Panc1 (cell line): ENCODE measurements around the gene SPCS2.

Experiments
- POLR2AphosphoS5 ChIP-seq: IDR thresholded peaks from 2 replicates; pipeline ENCODE4 v1.6.1; 2012; ENCODE audit warnings: mild to moderate bottlenecking, low read depth, low read length, moderate library complexity
- SIN3A ChIP-seq: IDR thresholded peaks from 2 replicates; pipeline ENCODE4 v1.6.1; 2012; ENCODE audit warnings: low read depth, mild to moderate bottlenecking, low read length, moderate library complexity, borderline replicate concordance; ENCODE audit not compliant: insufficient read depth
- TCF7L2 ChIP-seq: IDR thresholded peaks from 2 replicates; pipeline ENCODE4 v1.6.1; 2011; ENCODE audit warnings: mild to moderate bottlenecking, low read depth, low read length, inconsistent platforms
- TF ChIP-seq, protein P1 (sequence below): fragments of 450-650 bp; IDR thresholded peaks from 2 replicates; pipeline ENCODE4 v1.5.1; 2017; ENCODE audit warnings: mild to moderate bottlenecking
- TF ChIP-seq, protein P2 (sequence below), 2 experiments: IDR thresholded peaks; 2 replicates each; pipeline ENCODE4 v1.6.1; 2011 to 2012; ENCODE audit warnings: low read depth in 2 of 2, control low read depth in 1 of 2, low read length in 1 of 2, mild to moderate bottlenecking in 1 of 2, moderate library complexity in 1 of 2; ENCODE audit not compliant: insufficient read depth in 1 of 2

DNA sequence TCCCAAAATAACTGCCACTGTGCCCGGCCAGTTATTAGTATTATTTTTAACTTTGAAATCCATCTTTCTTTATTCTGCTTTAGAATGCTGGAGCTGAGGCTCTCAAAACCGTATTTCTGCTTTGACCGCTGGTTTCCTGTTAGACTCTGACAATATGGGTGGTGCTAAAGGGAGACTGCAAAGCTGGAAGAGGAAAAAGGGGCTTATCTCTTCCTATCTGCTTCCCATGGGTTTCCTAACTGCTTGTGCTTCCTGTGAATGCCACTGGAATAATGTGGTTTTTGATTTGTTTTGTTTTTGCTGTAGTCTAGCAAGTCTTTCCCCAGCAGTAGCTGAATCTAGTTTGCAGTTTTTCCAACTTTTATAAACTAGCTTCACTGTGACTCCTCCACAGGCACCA lies 43.7 kb upstream of the SPCS2 start:
- TF ChIP-seq, protein P1, sequence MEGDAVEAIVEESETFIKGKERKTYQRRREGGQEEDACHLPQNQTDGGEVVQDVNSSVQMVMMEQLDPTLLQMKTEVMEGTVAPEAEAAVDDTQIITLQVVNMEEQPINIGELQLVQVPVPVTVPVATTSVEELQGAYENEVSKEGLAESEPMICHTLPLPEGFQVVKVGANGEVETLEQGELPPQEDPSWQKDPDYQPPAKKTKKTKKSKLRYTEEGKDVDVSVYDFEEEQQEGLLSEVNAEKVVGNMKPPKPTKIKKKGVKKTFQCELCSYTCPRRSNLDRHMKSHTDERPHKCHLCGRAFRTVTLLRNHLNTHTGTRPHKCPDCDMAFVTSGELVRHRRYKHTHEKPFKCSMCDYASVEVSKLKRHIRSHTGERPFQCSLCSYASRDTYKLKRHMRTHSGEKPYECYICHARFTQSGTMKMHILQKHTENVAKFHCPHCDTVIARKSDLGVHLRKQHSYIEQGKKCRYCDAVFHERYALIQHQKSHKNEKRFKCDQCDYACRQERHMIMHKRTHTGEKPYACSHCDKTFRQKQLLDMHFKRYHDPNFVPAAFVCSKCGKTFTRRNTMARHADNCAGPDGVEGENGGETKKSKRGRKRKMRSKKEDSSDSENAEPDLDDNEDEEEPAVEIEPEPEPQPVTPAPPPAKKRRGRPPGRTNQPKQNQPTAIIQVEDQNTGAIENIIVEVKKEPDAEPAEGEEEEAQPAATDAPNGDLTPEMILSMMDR = no peak
- TF ChIP-seq, protein P2, sequence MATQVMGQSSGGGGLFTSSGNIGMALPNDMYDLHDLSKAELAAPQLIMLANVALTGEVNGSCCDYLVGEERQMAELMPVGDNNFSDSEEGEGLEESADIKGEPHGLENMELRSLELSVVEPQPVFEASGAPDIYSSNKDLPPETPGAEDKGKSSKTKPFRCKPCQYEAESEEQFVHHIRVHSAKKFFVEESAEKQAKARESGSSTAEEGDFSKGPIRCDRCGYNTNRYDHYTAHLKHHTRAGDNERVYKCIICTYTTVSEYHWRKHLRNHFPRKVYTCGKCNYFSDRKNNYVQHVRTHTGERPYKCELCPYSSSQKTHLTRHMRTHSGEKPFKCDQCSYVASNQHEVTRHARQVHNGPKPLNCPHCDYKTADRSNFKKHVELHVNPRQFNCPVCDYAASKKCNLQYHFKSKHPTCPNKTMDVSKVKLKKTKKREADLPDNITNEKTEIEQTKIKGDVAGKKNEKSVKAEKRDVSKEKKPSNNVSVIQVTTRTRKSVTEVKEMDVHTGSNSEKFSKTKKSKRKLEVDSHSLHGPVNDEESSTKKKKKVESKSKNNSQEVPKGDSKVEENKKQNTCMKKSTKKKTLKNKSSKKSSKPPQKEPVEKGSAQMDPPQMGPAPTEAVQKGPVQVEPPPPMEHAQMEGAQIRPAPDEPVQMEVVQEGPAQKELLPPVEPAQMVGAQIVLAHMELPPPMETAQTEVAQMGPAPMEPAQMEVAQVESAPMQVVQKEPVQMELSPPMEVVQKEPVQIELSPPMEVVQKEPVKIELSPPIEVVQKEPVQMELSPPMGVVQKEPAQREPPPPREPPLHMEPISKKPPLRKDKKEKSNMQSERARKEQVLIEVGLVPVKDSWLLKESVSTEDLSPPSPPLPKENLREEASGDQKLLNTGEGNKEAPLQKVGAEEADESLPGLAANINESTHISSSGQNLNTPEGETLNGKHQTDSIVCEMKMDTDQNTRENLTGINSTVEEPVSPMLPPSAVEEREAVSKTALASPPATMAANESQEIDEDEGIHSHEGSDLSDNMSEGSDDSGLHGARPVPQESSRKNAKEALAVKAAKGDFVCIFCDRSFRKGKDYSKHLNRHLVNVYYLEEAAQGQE (IDR thresholded peaks at IDR 0.05; ENCODE audit: insufficient read depth in 1 of 2, low read depth in 2 of 2, low read length in 1 of 2) = no peak
- no peak for TF ChIP-seq POLR2AphosphoS5
- no peak for TF ChIP-seq SIN3A
- TF ChIP-seq TCF7L2 = no peak
